ENCODE results near the gene FYB1. TPM values are rescaled to one million over a fixed set of nuclear protein-coding genes. Genes with fewer than 3 reads are reported as not detected.

FYB1 gene
- total RNA-seq, 4 donors from 2014 or later = 1.8 to 16.5 (median 4.8) TPM

DNA sequence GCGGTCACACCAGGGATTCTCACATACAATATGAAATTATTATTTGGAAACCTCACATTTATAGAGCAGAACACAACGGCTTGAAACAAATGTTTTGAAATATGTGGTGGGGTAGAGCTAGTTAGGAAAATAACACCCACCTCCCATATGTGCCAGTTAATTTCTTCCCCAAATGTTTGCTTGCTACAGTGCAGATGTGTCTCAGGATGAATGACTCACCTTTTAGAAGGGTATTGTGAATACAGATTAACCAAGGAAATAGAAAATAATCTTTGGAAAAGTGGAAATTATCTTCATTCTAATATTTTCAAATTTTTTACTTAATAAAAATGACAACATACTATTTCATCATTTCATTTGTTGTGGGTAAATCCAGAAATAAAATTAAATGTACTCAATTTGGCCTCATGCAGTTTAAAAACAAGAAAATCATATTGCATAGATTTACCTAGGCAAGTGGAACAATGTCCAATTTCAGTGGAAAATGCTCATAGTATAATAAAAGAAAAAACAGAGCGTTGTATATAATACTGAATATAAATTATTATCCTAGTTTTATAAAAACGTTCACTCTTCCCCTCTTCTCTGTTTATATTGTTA lies 105.9 kb downstream of the FYB1 start:
- TF ChIP-seq POLR2A (IDR thresholded peaks at IDR 0.05) = no peak
- TF ChIP-seq, protein P1, sequence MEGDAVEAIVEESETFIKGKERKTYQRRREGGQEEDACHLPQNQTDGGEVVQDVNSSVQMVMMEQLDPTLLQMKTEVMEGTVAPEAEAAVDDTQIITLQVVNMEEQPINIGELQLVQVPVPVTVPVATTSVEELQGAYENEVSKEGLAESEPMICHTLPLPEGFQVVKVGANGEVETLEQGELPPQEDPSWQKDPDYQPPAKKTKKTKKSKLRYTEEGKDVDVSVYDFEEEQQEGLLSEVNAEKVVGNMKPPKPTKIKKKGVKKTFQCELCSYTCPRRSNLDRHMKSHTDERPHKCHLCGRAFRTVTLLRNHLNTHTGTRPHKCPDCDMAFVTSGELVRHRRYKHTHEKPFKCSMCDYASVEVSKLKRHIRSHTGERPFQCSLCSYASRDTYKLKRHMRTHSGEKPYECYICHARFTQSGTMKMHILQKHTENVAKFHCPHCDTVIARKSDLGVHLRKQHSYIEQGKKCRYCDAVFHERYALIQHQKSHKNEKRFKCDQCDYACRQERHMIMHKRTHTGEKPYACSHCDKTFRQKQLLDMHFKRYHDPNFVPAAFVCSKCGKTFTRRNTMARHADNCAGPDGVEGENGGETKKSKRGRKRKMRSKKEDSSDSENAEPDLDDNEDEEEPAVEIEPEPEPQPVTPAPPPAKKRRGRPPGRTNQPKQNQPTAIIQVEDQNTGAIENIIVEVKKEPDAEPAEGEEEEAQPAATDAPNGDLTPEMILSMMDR (IDR thresholded peaks at IDR 0.05) = no peak
- intact Hi-C loops (cut with DNase I; ENCODE audit: low total_unique reads) = no loop called here
- Histone ChIP-seq H3K27ac (no peak overlapping the region), H3K27me3 (no peaks in the 10 kb centered on the region), H3K9me3 (no peaks in the 10 kb centered on the region), H3K4me3 (no peak overlapping the region), H3K4me1 (no peaks in the 10 kb centered on the region), H3K36me3 (no peaks in the 10 kb centered on the region)
- DNase-seq = no peak

DNA sequence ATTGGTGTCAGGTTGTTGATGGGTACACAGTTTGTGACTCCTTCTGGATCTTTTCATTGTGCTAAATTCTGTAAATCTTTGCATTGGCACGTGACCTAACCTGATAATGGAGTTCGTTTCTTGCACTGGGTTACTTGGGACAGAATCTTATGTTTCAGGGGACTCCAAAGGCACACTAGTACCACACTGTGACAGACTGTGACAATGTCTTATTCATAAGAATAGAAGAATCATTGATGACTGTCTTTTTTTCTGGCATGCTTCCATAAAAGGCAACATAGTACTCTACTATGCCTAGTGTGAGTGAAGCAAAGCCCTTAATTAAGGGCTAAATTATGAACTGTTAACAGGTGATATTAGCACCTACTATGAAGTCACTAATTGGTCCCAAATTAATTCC lies 109.8 kb downstream of the FYB1 start:
- intact Hi-C loops (cut with DNase I; ENCODE audit: low total_unique reads) = no loop called here
- Histone ChIP-seq H3K36me3 (no peaks in the 10 kb centered on the region), H3K4me3 (no peak overlapping the region), H3K4me1 (peaks cover 0 to 7% of the 10 kb centered on the region in 2 donors), H3K27ac (no peak overlapping the region), H3K9me3 (no peaks in the 10 kb centered on the region), H3K27me3 (no peaks in the 10 kb centered on the region)
- no peak for TF ChIP-seq POLR2A (IDR thresholded peaks at IDR 0.05)
- TF ChIP-seq, protein P1 (IDR thresholded peaks at IDR 0.05) = no peak
- DNase-seq = no peak

DNA sequence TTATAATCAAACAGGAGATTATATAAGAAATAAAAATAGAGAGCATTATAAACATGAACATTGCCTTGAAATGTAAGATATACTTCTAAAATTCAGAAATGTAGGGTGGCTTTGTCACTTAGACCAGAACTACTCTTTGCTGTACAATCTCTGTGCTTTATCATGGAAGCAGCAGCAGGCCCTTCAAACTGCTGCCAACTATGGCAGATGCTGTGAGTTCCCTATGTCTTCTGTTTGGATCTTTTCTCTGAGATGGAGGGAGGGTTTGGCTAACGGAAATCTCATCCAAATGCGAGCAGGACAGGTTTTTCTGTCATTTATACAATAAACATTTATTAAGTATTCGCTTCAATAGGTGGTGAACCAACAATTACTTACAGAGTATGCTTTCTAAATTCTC lies 110.4 kb downstream of the FYB1 start:
- Histone ChIP-seq H3K27me3 (no peaks in the 10 kb centered on the region), H3K4me1 (peaks cover 0 to 7% of the 10 kb centered on the region in 2 donors), H3K9me3 (no peaks in the 10 kb centered on the region), H3K4me3 (no peak overlapping the region), H3K27ac (no peak overlapping the region), H3K36me3 (no peaks in the 10 kb centered on the region)
- no peak for DNase-seq
- no peak for TF ChIP-seq POLR2A (IDR thresholded peaks at IDR 0.05)
- TF ChIP-seq, protein P1 (IDR thresholded peaks at IDR 0.05) = no peak
- intact Hi-C loops (cut with DNase I; ENCODE audit: low total_unique reads) = no loop called here

DNA sequence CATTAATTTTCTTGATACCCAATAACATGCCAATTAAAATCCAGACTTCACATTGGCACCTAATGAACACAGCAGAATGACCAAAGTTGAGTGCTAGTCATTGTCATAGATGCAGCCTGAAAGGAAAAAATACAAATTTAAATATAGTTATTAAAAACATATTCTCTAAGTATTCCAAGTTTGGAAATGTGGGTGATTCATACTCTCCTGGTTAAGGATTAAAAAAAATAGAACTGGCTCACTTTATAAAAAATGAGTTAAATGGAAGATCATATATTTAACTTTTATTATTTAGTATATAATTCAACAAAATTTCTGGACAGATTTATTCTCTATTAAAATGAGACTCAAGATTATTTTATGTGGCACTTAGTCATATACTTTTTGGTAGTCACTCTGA lies 112.0 kb downstream of the FYB1 start:
- no peak for DNase-seq
- Histone ChIP-seq H3K27me3 (no peaks in the 10 kb centered on the region), H3K36me3 (no peaks in the 10 kb centered on the region), H3K4me1 (peaks cover 0 to 7% of the 10 kb centered on the region in 2 donors), H3K27ac (no peak overlapping the region), H3K9me3 (no peaks in the 10 kb centered on the region), H3K4me3 (no peak overlapping the region)
- TF ChIP-seq, protein P1 (IDR thresholded peaks at IDR 0.05) = no peak
- no peak for TF ChIP-seq POLR2A (IDR thresholded peaks at IDR 0.05)
- intact Hi-C loops (cut with DNase I; ENCODE audit: low total_unique reads) = no loop called here

DNA sequence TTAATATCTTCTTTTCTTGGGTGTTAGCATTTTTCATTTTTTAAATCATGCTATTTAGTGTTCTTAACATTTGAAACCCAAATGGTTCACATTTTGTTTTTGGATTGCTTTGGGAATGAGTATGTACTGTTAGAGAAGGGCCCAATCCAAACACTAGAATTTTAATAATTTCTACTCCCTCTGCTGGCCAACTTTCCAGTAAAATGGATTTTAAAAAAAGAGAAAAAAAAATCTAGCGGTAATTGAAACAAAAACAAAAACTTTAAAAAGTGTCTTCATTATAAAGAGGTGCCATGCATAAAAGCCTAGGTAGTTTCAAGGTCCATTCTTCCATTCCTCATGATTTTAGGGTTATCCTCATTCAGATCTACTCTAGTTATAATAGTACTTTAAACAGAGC lies 113.0 kb downstream of the FYB1 start:
- no peak for DNase-seq
- Histone ChIP-seq H3K4me3 (no peak overlapping the region), H3K27me3 (no peaks in the 10 kb centered on the region), H3K36me3 (no peaks in the 10 kb centered on the region), H3K4me1 (peaks cover 0 to 7% of the 10 kb centered on the region in 2 donors), H3K9me3 (no peaks in the 10 kb centered on the region), H3K27ac (no peak overlapping the region)
- intact Hi-C loops (cut with DNase I; ENCODE audit: low total_unique reads) = no loop called here
- TF ChIP-seq POLR2A (IDR thresholded peaks at IDR 0.05) = no peak
- TF ChIP-seq, protein P1 (IDR thresholded peaks at IDR 0.05) = peak in 2 of 4 experiments; percentile 12 to 14
